ENCODE results near the gene PIK3R2.

The PIK3R2 gene

GRCh38 chr19:18174983-18175382 is 22.0 kb downstream of the PIK3R2 start:
- no peak for DNase-seq

GRCh38 chr19:18176367-18177310 is 23.7 kb downstream of the PIK3R2 start:
- DNase-seq, result no peak

- no peak for DNase-seq
Measured at GRCh38 chr19:18179957-18180356, 27.0 kb downstream of the PIK3R2 start.

GRCh38 chr19:18183529-18183928 is 30.6 kb downstream of the PIK3R2 start:
- DNase-seq, result no peak

GRCh38 chr19:18185538-18185937 is 32.6 kb downstream of the PIK3R2 start:
- no peak for DNase-seq

GRCh38 chr19:18190278-18190677 is 37.3 kb downstream of the PIK3R2 start:
- no peak for DNase-seq

- no peak for DNase-seq
Measured at GRCh38 chr19:18191640-18192062, 38.7 kb downstream of the PIK3R2 start.

GRCh38 chr19:18192673-18193387 is 39.9 kb downstream of the PIK3R2 start, which contains the start of gene MPV17L2:
MPV17L2 (plus strand) TSS chr19:18193218; CDS start chr19:18193282, 64 bp downstream.
- peak; percentile 100 for DNase-seq

GRCh38 chr19:18193388-18194180 is 40.6 kb downstream of the PIK3R2 start:
- DNase-seq, result peak; percentile 16

GRCh38 chr19:18194181-18194530 is 41.2 kb downstream of the PIK3R2 start:
- DNase-seq, result no peak

- DNase-seq, result peak; percentile 27
Measured at GRCh38 chr19:18194554-18195238, 41.7 kb downstream of the PIK3R2 start.

GRCh38 chr19:18196511-18196845 is 43.5 kb downstream of the PIK3R2 start:
- no peak for DNase-seq

- DNase-seq, result no peak
Measured at GRCh38 chr19:18197306-18197705, 44.3 kb downstream of the PIK3R2 start.

GRCh38 chr19:18197941-18198340 is 45.0 kb downstream of the PIK3R2 start:
- no peak for DNase-seq

GRCh38 chr19:18198374-18198773 is 45.4 kb downstream of the PIK3R2 start:
- no peak for DNase-seq

- DNase-seq, result no peak
Measured at GRCh38 chr19:18202397-18202777, 49.4 kb downstream of the PIK3R2 start.

GRCh38 chr19:18202778-18203407 is 49.9 kb downstream of the PIK3R2 start:
- no peak for DNase-seq

- DNase-seq, result peak; percentile 51
Measured at GRCh38 chr19:18203408-18203862, 50.5 kb downstream of the PIK3R2 start.

GRCh38 chr19:18203863-18204393 is 51.0 kb downstream of the PIK3R2 start, which contains the start of gene RAB3A:
RAB3A (minus strand) TSS chr19:18204042; CDS start chr19:18202740, 1,302 bp downstream.
- DNase-seq, result peak; percentile 100

GRCh38 chr19:18204394-18205199 is 51.6 kb downstream of the PIK3R2 start:
- peak; percentile 42 for DNase-seq

Measured in activated CD4-positive, alpha-beta T cell treated with anti-CD3 and anti-CD28 coated beads, Interleukin-10, Interleukin-2, amounts not matched to agents 100 ng/mL and 50 ng/mL, durations not matched to agents 16 hours and 8 hours (primary cell).